NCI-H526 (cell line): ENCODE results near the gene CEP128.

Experiments used
- DNase-seq, 2 experiments: peaks; one replicate each; lab custom pipeline; 2025; lab: John Stamatoyannopoulos, UW

Gene CEP128

GRCh38 chr14:80475074-80475473 is 466.5 kb downstream of the CEP128 start:
- no peak for DNase-seq

DNA sequence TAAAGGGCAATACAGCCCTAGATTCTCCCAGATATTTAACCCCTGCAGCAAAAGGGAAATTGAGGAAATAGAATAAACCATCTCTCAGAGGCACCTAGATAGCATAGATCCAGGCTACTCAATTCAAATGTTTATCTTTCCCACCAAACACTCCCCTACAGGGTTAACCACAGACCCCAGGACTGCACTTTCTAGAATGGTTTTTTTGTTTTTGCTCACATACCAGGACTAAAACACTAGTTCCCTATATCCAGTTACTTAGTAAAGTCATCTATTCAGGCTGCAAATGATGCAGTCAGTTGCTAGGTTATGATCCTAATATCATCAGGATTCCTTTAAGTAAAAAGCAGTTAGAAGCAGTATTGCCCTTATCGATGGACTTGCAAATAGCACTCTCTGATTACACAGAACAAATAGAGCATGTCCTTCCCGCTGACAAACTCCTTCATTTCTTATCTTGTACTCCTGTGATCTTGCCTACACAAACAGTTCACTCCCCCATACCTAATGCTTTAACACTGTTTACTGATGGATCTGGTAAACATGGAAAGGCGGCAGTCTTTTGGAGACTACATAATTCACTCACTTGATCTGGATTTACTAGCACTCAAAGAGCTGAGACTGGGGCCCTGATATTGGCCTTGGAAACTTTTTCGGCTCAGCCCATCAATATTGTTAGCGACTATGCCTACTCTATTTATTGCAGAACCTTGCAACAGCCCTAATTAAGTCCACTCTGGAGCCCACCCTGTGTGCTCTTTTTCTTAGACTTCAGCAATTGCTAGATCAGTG is 473.0 kb downstream of the CEP128 start:
- no peak for DNase-seq

DNA sequence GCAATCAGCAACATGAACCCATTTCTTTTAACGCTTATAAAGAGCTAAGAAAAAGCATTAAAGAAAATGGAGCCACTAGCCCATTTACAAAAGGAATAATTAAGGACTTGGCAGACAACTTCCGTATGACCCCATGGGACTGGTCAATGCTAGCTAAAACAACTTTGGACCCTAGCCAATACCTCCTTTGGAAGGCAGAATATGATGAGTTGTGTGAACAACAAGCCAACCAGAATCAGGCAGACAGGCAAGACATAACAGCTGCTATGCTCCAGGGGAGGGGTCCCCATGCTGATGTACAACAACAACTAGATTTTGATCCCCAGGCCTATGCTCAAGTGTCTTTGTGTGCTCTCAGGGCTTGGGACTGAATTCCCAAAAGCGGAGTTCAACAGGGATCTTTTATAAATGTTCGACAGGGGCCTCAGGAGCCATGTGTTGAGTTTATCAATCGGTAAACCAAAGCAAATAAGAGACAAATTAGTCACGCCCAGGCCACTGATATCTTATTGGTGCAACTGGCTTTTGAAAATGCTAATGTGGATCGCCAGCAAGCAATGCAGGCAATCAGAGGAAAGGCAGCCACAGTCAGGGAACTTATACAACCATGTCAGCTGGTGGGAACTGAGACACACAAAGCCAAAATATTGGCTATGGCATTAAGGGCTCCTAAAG is 475.9 kb downstream of the CEP128 start:
- DNase-seq: no peak

- DNase-seq: no peak
These were observed 476.9 kb downstream of the CEP128 start for GRCh38 chr14:80464531-80465149.

DNA sequence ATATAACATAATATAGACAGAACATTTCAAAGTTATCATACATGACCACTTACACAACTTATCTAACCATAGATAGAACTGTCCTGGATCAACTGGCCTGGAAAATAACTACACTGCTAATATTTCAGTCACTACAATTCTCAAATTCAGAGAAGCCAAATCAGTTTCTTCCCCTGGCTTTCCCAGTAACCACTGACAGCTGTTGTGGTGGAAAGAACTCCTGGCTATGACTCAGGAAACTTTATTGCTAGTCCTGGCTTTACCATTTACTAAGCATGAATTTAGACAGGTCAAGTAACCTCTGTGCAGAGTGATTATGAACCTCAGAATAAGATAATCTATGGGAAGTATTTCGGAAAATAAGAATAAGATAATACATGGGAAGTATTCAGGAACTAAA is 485.3 kb downstream of the CEP128 start:
- no peak for DNase-seq

GRCh38 chr14:80455031-80455430 is 486.5 kb downstream of the CEP128 start:
- DNase-seq: no peak

DNA sequence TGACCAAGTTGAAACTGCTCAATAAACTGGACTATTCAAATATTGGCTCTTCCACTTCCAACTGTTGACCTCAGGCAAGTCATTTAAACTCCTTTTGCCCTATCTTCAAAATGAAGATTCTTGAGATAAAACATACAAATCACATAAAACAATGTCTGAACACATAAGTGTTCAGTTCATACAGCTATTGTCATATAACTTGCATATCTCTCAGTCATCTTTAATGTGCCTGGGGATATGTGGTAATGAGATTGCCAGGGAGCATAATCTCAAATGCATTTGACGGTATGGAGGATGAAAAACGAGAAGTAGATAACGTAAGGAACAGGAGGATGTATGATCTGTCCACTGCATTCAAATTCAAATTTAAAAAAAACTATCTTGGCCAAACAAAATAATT is 493.3 kb downstream of the CEP128 start:
- no peak for DNase-seq

- no peak for DNase-seq
These were observed 494.1 kb downstream of the CEP128 start for GRCh38 chr14:80447392-80447791.
